G401.6 (cell line): ENCODE data around the gene CYP4B1.
"Not testable (repeated sequence)": the region's sequence is repeated elsewhere in the genome, so short reads cannot be mapped to it uniquely, and the experiment has no call there.

ENCODE experiments used
- FAIRE-seq: peaks from 2 replicates; lab custom pipeline; 2012; peaks lifted over from hg19 to GRCh38; lab: Jason Lieb, UNC

Gene CYP4B1

GRCh38 chr1:46816930-46817329 lies 18.1 kb downstream of the CYP4B1 start:
- FAIRE-seq = no peak

DNA sequence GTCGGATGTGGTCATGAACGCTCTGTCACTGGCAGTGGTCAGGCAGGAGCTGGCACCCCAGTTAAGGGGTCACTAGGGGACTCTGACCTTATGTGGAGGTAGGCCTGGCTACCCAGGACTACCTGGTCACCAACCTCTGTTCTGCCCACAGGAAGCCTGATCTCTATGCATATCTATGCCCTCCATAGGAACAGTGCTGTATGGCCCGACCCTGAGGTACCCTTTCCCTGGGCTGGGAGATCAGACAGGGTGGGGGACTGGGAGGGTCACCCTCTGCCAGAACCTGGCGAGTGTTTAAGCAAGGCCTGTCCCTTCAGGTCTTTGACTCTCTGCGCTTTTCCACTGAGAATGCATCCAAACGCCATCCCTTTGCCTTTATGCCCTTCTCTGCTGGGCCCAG lies 19.0 kb downstream of the CYP4B1 start:
- no peak for FAIRE-seq

GRCh38 chr1:46818591-46818990 lies 19.7 kb downstream of the CYP4B1 start:
- FAIRE-seq = no peak

DNA sequence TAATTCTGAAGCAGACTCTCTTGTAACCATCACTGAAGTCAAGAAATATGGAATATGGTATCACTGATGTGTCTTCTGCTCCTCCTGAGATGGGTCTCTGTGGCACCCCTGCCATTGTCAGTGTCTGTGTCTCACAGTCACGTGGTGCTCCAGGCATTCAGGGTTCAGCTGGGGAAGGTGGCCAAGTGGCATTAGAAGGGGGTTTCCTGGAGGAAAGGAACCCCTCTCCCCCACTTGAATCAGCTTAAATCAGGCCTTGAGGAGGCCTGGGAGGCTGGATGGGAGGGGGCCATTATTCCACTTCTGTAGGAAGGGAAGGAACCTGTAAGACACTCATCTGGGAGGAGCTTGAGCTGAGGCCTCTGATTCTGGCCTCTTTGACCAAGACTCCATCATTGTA lies 20.5 kb downstream of the CYP4B1 start:
- FAIRE-seq = no peak

DNA sequence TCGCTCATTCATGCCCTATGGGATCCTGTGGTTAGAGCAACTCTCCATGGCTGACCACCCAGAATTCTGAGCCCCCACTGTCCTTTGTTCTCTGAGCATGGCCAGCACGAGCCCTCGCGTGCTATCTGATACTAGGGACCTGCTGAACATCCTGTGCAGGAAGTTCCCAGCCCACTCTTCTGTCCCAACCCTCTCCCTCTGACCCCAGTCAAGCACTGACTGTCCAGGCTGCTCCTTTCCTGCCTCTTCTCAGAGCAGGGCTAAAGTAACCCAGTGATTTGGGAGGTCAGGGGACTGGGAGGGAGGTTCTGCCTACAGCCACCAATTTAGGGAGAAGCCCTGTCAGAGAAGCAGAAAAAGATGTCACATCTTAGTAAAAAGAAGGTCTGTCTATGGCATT lies 21.2 kb downstream of the CYP4B1 start:
- no peak for FAIRE-seq

DNA sequence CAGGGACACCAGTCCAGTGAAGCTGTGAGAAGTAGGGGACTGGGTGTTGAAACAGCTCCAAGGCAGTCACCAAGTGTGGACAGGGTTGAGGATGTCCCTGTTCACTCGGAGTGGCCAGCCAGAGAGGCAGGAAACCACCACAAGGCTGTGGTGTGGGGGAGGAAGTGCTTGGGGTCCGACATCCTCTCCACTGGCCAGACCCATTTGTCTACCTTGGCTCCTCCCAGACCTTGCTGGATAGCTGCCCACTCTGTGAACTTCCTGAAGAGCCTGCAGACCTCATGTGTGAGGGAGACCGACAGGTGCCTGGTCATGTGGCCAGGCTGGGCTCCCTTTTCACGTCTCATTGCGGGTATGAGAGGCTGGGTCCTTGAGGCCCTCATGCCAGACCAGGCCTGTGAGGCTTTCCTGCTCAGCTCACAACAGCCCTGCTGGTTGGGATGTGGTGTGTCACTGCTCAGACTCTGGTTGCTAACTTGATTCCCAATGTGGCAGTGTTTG lies 21.8 kb downstream of the CYP4B1 start:
- FAIRE-seq = no peak

DNA sequence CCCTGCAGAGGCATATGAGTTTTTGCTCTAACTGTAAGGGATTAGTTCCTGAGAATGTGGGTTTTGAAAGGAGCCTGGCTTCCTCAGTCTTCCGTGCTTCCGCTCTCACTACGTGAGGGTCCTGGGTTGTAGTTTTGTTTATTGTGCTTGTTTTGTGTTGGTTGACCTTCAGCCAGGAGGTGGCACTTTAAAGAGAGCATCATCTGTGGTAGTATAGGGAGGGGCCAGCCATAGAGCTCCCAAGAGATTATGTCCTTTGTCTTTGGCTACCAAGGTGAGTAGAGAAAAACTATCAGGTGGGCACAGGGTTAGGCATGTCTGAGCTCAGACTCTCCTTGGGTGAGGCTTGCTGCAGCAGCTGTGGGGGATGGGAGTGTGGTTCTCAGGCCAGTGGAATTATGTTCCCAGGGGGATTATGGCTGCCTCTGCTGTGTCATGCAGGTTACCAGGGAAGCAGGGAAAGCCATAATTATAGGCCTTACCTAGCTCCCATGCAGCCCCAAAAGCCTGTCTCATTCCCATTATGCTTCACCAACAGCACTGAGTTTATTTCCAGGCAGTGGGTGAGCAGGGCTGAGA lies 23.5 kb downstream of the CYP4B1 start:
- no peak for FAIRE-seq

DNA sequence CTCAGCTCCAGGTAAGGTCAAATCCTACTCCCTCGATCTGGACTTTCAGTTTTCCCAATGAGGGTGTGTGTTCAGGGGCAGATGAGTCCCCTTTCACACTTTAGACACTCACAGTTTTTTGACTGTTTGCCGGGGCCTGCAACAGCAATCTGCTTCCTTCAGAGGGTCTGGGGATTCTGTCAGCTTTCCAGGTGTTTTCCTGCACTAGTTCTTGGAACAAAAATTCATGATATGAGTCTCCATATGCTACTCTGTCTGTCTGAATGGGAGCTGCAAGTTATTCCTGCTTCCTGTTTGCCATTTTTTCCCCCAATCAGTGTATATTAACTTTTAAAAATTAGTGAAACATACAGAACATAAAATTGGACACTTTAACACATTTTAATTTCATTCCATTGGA lies 24.3 kb downstream of the CYP4B1 start:
- no peak for FAIRE-seq

GRCh38 chr1:46826892-46827291 lies 28.0 kb downstream of the CYP4B1 start:
- not testable (repeated sequence) for FAIRE-seq

DNA sequence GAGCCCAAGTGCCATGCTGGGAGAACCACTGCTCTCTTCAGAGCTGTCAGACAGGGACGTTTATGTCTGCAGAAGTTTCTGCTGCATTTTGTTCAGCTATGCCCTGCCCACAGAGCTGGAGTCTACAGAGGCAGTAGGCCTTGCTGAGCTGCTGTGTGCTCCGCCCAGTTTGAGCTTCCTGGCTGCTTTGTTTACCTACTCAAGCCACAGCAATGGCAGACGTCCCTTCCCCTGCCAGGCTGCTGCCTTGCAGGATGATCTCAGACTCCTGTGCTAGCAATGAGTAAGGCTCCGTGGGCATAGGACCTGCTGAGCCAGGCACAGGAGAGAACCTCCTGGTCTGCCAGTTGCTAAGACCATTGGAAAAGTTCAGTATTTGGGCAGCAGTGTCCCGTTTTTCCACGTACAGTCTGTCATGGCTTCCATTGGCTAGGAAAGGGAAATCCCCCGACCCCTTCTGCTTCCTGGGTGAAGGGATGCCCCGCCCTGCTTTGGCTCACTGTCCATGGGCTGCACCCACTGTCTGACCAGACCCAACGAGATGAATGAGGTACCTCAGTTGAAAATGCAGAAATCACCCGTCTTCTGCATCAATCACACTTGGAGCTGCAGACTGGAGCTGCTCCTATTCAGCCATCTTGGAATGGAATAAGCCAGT lies 31.9 kb downstream of the CYP4B1 start:
- FAIRE-seq = no peak

- not testable (repeated sequence) for FAIRE-seq
Observed at GRCh38 chr1:46835469-46835868, 36.6 kb downstream of the CYP4B1 start.

GRCh38 chr1:46846386-46846785 lies 47.5 kb downstream of the CYP4B1 start:
- not testable (repeated sequence) for FAIRE-seq

DNA sequence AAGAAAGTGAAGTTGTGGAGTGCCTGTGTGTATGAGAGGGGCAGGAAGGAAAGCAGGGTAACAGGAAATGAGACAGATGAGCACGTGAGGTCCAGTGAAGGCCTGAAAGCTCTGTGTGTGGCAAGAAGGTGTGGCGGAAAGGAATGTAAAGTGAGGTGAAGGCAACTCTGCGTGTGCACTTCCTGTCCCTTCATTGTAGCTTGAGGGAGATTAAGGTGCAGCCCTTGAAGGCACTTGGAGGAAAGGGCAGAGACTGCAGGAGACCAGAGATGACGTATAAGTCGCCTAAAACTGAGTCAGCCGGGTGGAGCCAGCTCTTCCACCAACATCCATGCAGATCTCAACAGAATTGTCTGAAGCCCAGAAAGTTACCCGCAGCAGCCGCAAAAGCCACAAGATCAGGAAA lies 58.8 kb downstream of the CYP4B1 start:
- FAIRE-seq = not testable (repeated sequence)

DNA sequence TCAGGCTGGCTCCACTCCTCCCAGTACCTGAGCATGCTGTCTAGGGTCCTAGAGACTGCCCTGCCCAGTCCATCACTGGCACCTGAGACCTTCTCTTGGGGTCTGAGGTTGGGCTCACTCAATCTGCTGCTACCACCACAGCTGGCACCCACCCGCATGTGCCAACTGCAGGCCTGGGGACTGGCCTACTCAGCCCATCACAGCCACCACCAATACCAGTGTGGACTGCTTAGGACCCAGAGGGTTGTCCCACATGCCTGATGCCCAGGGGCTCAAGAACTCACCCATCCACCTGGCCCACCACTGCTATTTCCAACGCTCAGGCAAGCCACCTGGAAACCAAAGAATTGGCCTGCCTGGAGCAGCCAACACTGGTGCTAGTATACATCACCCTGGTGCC lies 63.5 kb downstream of the CYP4B1 start:
- no peak for FAIRE-seq
